NCI-H82 treated with DMSO at 0.1 percent for 48 hours (cell line): ENCODE measurements around the gene SUZ12.
"Not testable (repeated sequence)": the region's sequence is repeated elsewhere in the genome, so short reads cannot be mapped to it uniquely, and the experiment has no call there.

Experiments
- DNase-seq: peaks from one replicate; lab custom pipeline; 2025; ENCODE audit not compliant: unreplicated experiment; lab: John Stamatoyannopoulos, UW

SUZ12 gene

GRCh38 chr17:32033812-32034211 is 97.0 kb downstream of the SUZ12 start:
- DNase-seq = not testable (repeated sequence)

- not testable (repeated sequence) for DNase-seq
Observed at GRCh38 chr17:32040246-32040645, 103.4 kb downstream of the SUZ12 start.

- not testable (repeated sequence) for DNase-seq
Observed at GRCh38 chr17:32041306-32041875, 104.6 kb downstream of the SUZ12 start.

GRCh38 chr17:32042266-32042665 is 105.5 kb downstream of the SUZ12 start:
- DNase-seq = not testable (repeated sequence)

- not testable (repeated sequence) for DNase-seq
Observed at GRCh38 chr17:32045611-32046010, 108.8 kb downstream of the SUZ12 start.

- DNase-seq = not testable (repeated sequence)
Observed at GRCh38 chr17:32047663-32048062, 110.9 kb downstream of the SUZ12 start.
